C4-2B (cell line): Measurements from ENCODE around the gene PARD3B.

ENCODE experiments used
- H3K27ac ChIP-seq: fragments of 450-650 bp; 2 replicates; pipeline ENCODE4 v1.5.1; 2017
- ZFX ChIP-seq: fragments of 450-650 bp; IDR thresholded peaks from 2 replicates; pipeline ENCODE4 v1.6.1; 2017
- TF ChIP-seq, protein P1 (sequence below): fragments of 450-650 bp; conservative IDR thresholded peaks from 2 replicates; pipeline ENCODE4 v1.5.1; 2017; ENCODE audit warnings: mild to moderate bottlenecking

The PARD3B gene

DNA sequence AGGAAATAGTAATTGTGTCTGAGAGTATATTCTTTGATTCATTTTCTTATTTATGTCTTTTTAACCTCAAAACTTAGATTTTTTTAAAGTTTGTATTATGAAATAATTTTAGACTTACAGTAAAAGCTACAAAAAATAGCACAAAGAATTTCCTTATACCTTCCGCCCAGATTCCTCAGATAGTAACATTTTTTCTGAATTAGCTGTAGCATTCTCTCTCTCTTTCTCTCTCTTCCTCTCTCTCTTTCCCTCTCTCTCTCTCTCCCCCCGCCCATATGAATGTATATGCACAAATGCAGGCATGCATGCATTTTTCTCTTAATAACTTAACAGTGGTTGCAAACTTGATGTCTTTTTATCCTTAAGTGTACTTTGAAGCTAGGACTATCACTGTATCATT, 776.0 kb downstream of the PARD3B start:
- H3K27ac ChIP-seq: no peak overlapping the region
- TF ChIP-seq, protein P1, sequence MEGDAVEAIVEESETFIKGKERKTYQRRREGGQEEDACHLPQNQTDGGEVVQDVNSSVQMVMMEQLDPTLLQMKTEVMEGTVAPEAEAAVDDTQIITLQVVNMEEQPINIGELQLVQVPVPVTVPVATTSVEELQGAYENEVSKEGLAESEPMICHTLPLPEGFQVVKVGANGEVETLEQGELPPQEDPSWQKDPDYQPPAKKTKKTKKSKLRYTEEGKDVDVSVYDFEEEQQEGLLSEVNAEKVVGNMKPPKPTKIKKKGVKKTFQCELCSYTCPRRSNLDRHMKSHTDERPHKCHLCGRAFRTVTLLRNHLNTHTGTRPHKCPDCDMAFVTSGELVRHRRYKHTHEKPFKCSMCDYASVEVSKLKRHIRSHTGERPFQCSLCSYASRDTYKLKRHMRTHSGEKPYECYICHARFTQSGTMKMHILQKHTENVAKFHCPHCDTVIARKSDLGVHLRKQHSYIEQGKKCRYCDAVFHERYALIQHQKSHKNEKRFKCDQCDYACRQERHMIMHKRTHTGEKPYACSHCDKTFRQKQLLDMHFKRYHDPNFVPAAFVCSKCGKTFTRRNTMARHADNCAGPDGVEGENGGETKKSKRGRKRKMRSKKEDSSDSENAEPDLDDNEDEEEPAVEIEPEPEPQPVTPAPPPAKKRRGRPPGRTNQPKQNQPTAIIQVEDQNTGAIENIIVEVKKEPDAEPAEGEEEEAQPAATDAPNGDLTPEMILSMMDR: no peak
- TF ChIP-seq ZFX: no peak

DNA sequence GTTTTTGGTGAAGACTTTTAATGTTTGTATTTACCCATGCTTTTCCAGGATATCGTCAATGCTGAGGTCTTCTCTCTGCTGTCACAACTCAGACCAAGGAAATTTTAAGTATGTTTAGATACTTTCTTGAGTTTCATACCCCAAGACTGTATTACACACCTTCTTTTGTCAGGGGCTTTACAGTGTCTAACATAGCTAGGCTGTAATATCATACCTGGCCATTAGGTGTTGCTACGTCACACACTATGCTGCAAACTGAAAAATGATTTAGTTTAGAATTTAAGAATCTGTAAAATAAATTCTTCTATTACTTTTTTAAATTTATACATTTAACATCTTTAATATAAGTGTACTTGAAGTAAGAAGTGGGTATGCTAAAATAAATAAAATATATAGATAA, 778.7 kb downstream of the PARD3B start:
- TF ChIP-seq ZFX: no peak
- TF ChIP-seq, protein P1: peak; percentile 70

DNA sequence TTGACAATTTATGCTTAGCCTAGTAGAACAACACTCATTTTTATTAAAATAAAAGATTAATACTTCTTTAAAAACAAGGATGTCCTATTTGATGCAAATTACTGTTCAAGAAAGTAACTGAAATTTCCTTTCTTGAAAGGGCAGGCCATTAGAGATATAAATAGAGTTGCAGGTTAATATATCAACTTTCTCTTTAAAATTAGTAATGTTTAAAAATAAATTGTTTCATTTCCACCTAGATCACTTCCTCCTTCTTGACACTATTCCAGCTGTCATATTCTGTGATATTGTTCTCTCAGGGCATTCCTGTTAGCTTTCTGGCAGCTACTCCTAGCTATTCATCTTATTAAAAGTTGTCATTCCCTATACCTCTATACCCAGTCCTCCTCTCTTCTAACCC, 779.1 kb downstream of the PARD3B start:
- H3K27ac ChIP-seq: no peak overlapping the region
- TF ChIP-seq, protein P1: no peak; the same call in 1 of the 2 replicates
- TF ChIP-seq ZFX: no peak

More for the DNA sequence above, 778.7 kb downstream of the PARD3B start:
- no peak overlapping the region for H3K27ac ChIP-seq

DNA sequence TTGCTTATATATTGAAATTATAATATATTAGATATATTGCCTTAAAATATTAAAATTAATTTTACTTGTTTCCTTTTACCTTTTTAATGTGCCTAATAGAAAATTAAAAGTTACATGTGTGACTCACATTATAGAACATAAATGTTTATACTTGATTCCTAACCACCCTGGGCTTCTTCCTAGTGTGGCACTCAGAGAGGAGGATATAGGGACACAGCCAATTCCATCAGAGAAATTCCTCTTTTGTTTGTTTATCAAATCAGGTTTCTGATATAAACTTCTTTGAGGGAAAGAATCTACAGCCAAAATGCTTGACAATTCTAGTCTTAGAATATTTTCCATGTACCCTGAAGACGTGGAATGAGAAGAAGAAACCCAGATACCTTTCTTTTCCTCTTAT, 788.1 kb downstream of the PARD3B start:
- no peak overlapping the region for H3K27ac ChIP-seq
- TF ChIP-seq, protein P1: no peak
- no peak for TF ChIP-seq ZFX

DNA sequence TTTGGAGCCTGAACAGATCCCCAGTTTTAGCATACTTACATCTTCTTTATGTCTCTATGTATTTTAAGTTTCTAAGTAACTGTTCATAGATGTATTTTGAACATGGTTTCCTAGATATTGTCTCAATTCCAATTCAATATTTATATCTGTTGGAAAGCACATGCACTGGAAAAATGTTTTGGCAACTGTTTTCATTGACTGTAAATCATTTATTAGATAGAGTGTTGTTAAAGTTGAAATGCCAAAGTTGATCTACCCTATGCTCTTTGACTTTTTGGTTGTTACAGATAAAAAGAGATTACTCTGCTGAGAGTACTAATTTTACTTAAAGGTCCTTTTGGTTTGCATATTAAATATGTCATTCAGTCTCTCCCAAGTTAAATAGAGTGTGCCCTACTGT, 792.0 kb downstream of the PARD3B start:
- no peak for TF ChIP-seq ZFX
- TF ChIP-seq, protein P1: no peak
- H3K27ac ChIP-seq: no peak overlapping the region

DNA sequence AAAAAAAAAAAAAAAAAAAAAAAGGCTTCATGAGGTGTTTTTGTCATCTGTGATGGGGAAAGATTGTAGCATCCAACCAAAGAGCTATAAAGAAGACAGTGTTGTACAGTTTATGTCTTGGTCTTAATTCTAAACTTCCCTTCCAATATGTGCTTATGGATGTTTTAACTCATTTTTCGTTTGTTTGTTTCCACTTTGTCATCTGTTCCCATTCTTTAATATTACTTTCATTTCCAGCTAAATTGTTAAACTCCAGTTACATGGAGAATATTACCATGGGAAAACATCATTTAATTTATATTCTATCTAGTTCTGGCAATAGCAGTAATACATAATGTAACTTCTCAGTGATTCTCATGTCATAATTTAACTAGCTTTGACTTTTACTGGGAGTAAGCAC, 792.9 kb downstream of the PARD3B start:
- no peak overlapping the region for H3K27ac ChIP-seq
- TF ChIP-seq, protein P1: no peak
- TF ChIP-seq ZFX: no peak

DNA sequence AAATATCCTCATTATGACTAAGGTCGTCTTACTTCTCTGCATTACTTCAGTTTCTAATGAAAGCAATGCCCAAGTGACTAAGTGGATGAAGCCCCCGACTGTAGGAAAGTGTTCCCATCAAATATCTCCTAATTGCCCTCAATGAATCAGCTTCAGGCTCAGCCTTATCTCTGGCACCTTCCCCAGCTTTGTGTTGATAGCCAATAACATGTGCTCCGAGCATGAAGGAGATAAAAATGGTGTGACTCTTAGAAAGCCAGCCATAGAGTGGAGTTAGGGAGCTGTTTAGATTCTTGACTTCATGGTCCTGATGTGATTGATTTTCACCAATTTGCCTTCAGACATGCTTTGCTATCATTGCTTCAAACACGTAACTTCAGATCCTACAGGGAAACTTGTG, 797.8 kb downstream of the PARD3B start:
- TF ChIP-seq, protein P1: no peak
- H3K27ac ChIP-seq: no peak overlapping the region
